ENCODE data around the gene FOXQ1. TPM values are rescaled to one million over a fixed set of nuclear protein-coding genes. Genes with fewer than 3 reads are reported as not detected.

FOXQ1 gene
- total and polyA plus RNA-seq, 9 of the 15 experiments (the other 6 are each of a cell fraction or from before 2014, with no cell fraction given): not detected

GRCh38 chr6:1363298-1363697 lies 51.4 kb downstream of the FOXQ1 start:
- TF ChIP-seq ZNF707 (CRISPR knock-in tag; conservative IDR thresholded peaks at IDR 0.05) (no peak), PHB (CRISPR knock-in tag; IDR thresholded peaks at IDR 0.05) (no peak), ZNF282 (CRISPR knock-in tag; IDR thresholded peaks at IDR 0.05) (no peak), SIN3B (IDR thresholded peaks at IDR 0.05; ENCODE audit: low read depth) (no peak), CEBPG (CRISPR knock-in tag; IDR thresholded peaks at IDR 0.05) (no peak), CEBPG (tag; conservative IDR thresholded peaks at IDR 0.05 in 1 of 2, IDR thresholded peaks at IDR 0.05 in 1 of 2) (peak in 1 of 2 experiments; percentile 52; a peak in 2 of 4 replicates), CEBPB (tag; IDR thresholded peaks at IDR 0.05) (peak; percentile 25; the same call in 1 of the 2 replicates), KLF13 (tag; IDR thresholded peaks at IDR 0.05; ENCODE audit: borderline replicate concordance, low read depth) (no peak), KDM1A (IDR thresholded peaks at IDR 0.05) (no peak)
- 0% methylated on average over 4 of the region's 4 CpGs for WGBS (ENCODE audit: insufficient coverage, low coverage, missing lambda C conversion rate)
- ChIA-PET POLR2A (no interaction called here), CTCF (ENCODE audit: low intra/inter-chr PET ratio) (no interaction called here)
- no peak overlapping the region for H2AFZ ChIP-seq (ENCODE audit: low read depth, low read length)
- H3K4me3 ChIP-seq: no peak overlapping the region
- no peak overlapping the region for H3K4me2 ChIP-seq (ENCODE audit: insufficient read depth, low read length)
- H4K20me1 ChIP-seq (replicated peaks; ENCODE audit: control insufficient read depth, insufficient read depth, low read length): no peaks in the 10 kb centered on the region
- no peak overlapping the region for H3K27ac ChIP-seq (ENCODE audit: extremely low read depth, low read depth, low read length)
- no peaks in the 10 kb centered on the region for H3K9me1 ChIP-seq (ENCODE audit: control insufficient read depth, insufficient read depth, low read length)
- intact Hi-C loops (cut with micrococcal nuclease): no loop called here
- H3K27me3 ChIP-seq (ENCODE audit: control insufficient read depth in 2 of 2, insufficient read depth in 2 of 2, low read length in 2 of 2): peaks cover 0 to 4% of the 10 kb centered on the region in 2 experiments; a peak in 2 of 5 replicates
- no peak for DNase-seq (ENCODE audit: extremely low read depth in 1 of 4, low spot score in 3 of 4)
- FAIRE-seq: no peak
- no peaks in the 10 kb centered on the region for H3K36me3 ChIP-seq (ENCODE audit: control insufficient read depth, insufficient read depth, low read length)
- in situ Hi-C loops (cut with MboI): no loop called here
- H3K9ac ChIP-seq (ENCODE audit: insufficient read depth in 1 of 2, low read depth in 2 of 2, low read length in 2 of 2): no peak overlapping the region
- H3K4me1 ChIP-seq (replicated peaks in 1 of 2; ENCODE audit: control insufficient read depth in 2 of 2, insufficient read depth in 2 of 2, low read length in 2 of 2): no peaks in the 10 kb centered on the region
- no peaks in the 10 kb centered on the region for H3K9me3 ChIP-seq (replicated peaks; ENCODE audit: control insufficient read depth, insufficient read depth, low read depth, low read length)
- no peak for ATAC-seq
- no peaks in the 10 kb centered on the region for H3K79me2 ChIP-seq (ENCODE audit: control insufficient read depth, insufficient read depth, low read length)
- BruUV-seq (replicated peaks): no TSS peak

Measured in K562 (cell line).